Left lobe of liver (tissue), 2 donors: ENCODE measurements around the gene PROCA1. TPM values are rescaled to one million over a fixed set of nuclear protein-coding genes. Genes with fewer than 3 reads are reported as not detected.

Experiments
- ATAC-seq: fragments of 200-7000 bp; cut with Tn5 transposase; one replicate; pipeline ENCODE4 v1.9.1; 2020; ENCODE audit warnings: mild to moderate bottlenecking, moderate library complexity
- DNase-seq: peaks from one replicate; pipeline ENCODE4 v3.0.0-alpha.2; 2020; ENCODE audit warnings: low spot score
- total RNA-seq: library from RNA; stranded (reverse); gene quantifications from one replicate; pipeline ENCODE4 v1.2.1, GENCODE V29; 2021
- donor health status: DM: no; HTN: no; CAD: no; lungs with moderate emphysema.
- donor health status: DM: no; HTN: yes; CAD: no.

The PROCA1 gene
- total RNA-seq: 0.73 TPM

GRCh38 chr17:28711723-28712031, at the start of gene PROCA1:
Gene PROCA1 (minus strand): TSS chr17:28711888. CDS start chr17:28711660, 228 bp downstream.
- no peak for DNase-seq

GRCh38 chr17:28760601-28761562, 49.2 kb upstream of the PROCA1 start:
- peak; percentile 85 for ATAC-seq
- DNase-seq: peak; percentile 79

More at GRCh38 chr17:28711723-28712031, at the start of gene PROCA1:
- no peak for ATAC-seq

- ATAC-seq (no peak), DNase-seq (no peak)
Measured at GRCh38 chr17:28759256-28759865, 47.7 kb upstream of the PROCA1 start.

- DNase-seq (no peak), ATAC-seq (no peak)
Measured at GRCh38 chr17:28758411-28759121, 46.9 kb upstream of the PROCA1 start.

- DNase-seq: no peak
- ATAC-seq: no peak
Measured at GRCh38 chr17:28756049-28756804, 44.5 kb upstream of the PROCA1 start.

GRCh38 chr17:28755486-28755885, 43.8 kb upstream of the PROCA1 start:
- ATAC-seq (no peak), DNase-seq (no peak)

- ATAC-seq: no peak
- no peak for DNase-seq
Measured at GRCh38 chr17:28751600-28752366, 40.1 kb upstream of the PROCA1 start.

- peak; percentile 91 for DNase-seq
- peak; percentile 81 for ATAC-seq
Measured at GRCh38 chr17:28750178-28751047, 38.7 kb upstream of the PROCA1 start.

GRCh38 chr17:28749516-28750177, 38.0 kb upstream of the PROCA1 start:
- no peak for ATAC-seq
- no peak for DNase-seq

GRCh38 chr17:28748852-28749515, 37.3 kb upstream of the PROCA1 start:
- ATAC-seq (no peak), DNase-seq (no peak)

- DNase-seq (no peak), ATAC-seq (no peak)
Measured at GRCh38 chr17:28747801-28748750, 36.4 kb upstream of the PROCA1 start.

GRCh38 chr17:28747051-28747691, 35.5 kb upstream of the PROCA1 start:
- no peak for ATAC-seq

GRCh38 chr17:28746611-28747050, 34.9 kb upstream of the PROCA1 start:
- DNase-seq: peak; percentile 69
- peak; percentile 15 for ATAC-seq

More at GRCh38 chr17:28747051-28747691, 35.5 kb upstream of the PROCA1 start:
- peak; percentile 64 for DNase-seq

- DNase-seq: peak; percentile 84
- ATAC-seq: peak; percentile 59
Measured at GRCh38 chr17:28745786-28746411, 34.2 kb upstream of the PROCA1 start.

- ATAC-seq (peak; percentile 4), DNase-seq (no peak)
Measured at GRCh38 chr17:28744972-28745785, 33.5 kb upstream of the PROCA1 start.
